Measurements from ENCODE around the gene CARD14.
"Not testable (repeated sequence)": the region's sequence is repeated elsewhere in the genome, so short reads cannot be mapped to it uniquely, and the experiment has no call there.

Gene CARD14

DNA sequence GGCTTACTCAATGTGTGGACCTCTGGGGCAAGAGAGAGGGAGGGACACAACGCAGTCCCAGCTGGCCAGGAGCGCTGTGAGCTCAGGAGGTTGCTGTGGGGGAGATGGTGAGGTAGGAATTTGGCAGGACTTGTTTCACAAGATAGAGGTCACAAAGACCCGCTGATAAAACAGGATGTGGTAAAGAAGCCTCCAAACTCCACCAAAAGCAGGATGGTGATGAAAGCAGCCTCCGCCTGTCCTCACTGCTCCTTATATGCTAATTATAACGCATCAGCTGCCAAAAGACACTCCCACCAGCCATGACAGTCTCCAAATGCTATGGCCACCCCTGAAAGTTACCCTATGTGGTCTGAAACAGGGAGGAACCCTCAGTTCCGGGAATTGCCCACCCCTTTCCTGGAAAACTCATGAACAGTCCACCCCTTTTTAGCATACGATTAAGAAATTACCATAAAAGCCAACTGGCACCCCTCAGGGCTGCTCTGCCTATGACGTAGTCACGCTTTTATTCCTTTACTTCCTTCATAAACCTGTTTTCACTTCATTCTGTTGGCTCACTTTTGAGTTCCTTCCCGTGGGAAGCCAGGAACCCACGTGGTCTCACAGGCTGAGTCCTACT is 17.6 kb upstream of the CARD14 start:
- H3K36me3 ChIP-seq, result no peaks in the 10 kb centered on the region
- peak overlapping the region; percentile 15 to 33 for H3K4me3 ChIP-seq (ENCODE audit: low read depth in 1 of 2, low read length in 1 of 2)
- H3K9me3 ChIP-seq, result peaks cover 6% of the 10 kb centered on the region
- H3K27me3 ChIP-seq, result no peaks in the 10 kb centered on the region
- H3K27ac ChIP-seq, result peak overlapping the region; percentile 76
- peaks cover 34 to 41% of the 10 kb centered on the region in 2 experiments for H3K4me1 ChIP-seq (ENCODE audit: control insufficient read depth in 1 of 2, insufficient read depth in 1 of 2, low read depth in 1 of 2, low read length in 1 of 2)
- TF ChIP-seq, protein P1, sequence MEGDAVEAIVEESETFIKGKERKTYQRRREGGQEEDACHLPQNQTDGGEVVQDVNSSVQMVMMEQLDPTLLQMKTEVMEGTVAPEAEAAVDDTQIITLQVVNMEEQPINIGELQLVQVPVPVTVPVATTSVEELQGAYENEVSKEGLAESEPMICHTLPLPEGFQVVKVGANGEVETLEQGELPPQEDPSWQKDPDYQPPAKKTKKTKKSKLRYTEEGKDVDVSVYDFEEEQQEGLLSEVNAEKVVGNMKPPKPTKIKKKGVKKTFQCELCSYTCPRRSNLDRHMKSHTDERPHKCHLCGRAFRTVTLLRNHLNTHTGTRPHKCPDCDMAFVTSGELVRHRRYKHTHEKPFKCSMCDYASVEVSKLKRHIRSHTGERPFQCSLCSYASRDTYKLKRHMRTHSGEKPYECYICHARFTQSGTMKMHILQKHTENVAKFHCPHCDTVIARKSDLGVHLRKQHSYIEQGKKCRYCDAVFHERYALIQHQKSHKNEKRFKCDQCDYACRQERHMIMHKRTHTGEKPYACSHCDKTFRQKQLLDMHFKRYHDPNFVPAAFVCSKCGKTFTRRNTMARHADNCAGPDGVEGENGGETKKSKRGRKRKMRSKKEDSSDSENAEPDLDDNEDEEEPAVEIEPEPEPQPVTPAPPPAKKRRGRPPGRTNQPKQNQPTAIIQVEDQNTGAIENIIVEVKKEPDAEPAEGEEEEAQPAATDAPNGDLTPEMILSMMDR (IDR thresholded peaks at IDR 0.05), result no peak

DNA sequence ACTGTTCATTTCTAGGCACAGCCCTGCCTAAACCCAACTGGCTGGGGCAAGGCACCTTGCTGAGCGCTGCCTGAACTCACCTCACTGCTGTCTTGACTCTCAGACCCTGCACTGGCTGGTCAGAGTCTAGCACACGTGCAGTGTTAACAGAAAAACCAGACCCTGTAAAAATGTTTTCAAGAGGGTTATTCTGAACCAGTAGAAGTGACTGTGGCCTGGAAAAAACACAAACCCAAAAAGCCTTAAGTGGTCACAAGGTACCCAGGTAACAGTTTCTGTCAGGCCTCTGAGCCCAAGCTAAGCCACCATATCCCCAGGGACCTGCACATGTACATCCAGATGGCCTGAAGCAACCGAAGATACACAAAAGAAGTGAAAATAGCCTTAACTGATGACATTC is 16.8 kb upstream of the CARD14 start:
- no peaks in the 10 kb centered on the region for H3K36me3 ChIP-seq
- H3K27ac ChIP-seq, result peak overlapping the region; percentile 76
- peaks cover 6% of the 10 kb centered on the region for H3K9me3 ChIP-seq
- TF ChIP-seq, protein P1 (IDR thresholded peaks at IDR 0.05), result no peak
- peaks cover 31 to 36% of the 10 kb centered on the region in 2 experiments for H3K4me1 ChIP-seq (ENCODE audit: control insufficient read depth in 1 of 2, insufficient read depth in 1 of 2, low read depth in 1 of 2, low read length in 1 of 2)
- H3K27me3 ChIP-seq, result no peaks in the 10 kb centered on the region
- peak overlapping the region in 1 of 2 experiments; percentile 33 for H3K4me3 ChIP-seq (ENCODE audit: low read depth in 1 of 2, low read length in 1 of 2)

DNA sequence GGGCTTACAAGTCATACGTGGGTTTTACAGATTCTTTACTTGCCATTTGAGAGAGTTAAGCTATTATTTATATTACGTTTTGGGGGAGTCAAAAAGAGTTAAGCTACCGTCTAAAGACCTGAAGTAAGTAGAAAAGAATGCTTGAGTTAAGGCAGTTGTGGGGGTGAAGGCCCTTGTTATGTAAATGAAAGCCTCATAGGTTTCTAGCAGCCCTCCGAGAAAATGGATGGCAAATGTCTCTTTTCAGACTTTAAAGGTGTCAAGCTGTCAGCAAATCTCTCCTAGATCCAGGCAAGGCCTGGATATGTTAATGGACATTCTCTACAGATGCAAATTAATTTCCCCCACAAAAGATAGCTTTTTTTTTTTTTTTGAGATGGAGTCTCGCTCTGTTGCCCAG is 15.7 kb upstream of the CARD14 start:
- Histone ChIP-seq H3K27me3 (peaks cover 4% of the 10 kb centered on the region), H3K9me3 (peaks cover 6% of the 10 kb centered on the region), H3K4me1 (ENCODE audit: control insufficient read depth in 1 of 2, insufficient read depth in 1 of 2, low read depth in 1 of 2, low read length in 1 of 2) (peaks cover 20 to 26% of the 10 kb centered on the region in 2 experiments), H3K36me3 (no peaks in the 10 kb centered on the region), H3K4me3 (ENCODE audit: low read depth in 1 of 2, low read length in 1 of 2) (no peak overlapping the region), H3K27ac (no peak overlapping the region)
- TF ChIP-seq, protein P1 (IDR thresholded peaks at IDR 0.05), result no peak

GRCh38 chr17:80155600-80155999 is 14.2 kb upstream of the CARD14 start:
- not testable (repeated sequence) for H3K4me3 ChIP-seq (ENCODE audit: low read depth in 1 of 2, low read length in 1 of 2); H3K9me3 ChIP-seq; H3K36me3 ChIP-seq; H3K27ac ChIP-seq
- Histone ChIP-seq H3K27me3 (peaks cover 18% of the 10 kb centered on the region), H3K4me1 (ENCODE audit: control insufficient read depth in 1 of 2, insufficient read depth in 1 of 2, low read depth in 1 of 2, low read length in 1 of 2) (peaks cover 19 to 25% of the 10 kb centered on the region in 2 experiments)

- no peaks in the 10 kb centered on the region for H3K4me1 ChIP-seq (ENCODE audit: control insufficient read depth in 1 of 2, insufficient read depth in 1 of 2, low read depth in 1 of 2, low read length in 1 of 2)
- peaks cover 6% of the 10 kb centered on the region for H3K9me3 ChIP-seq
- H3K27me3 ChIP-seq, result peaks cover 24% of the 10 kb centered on the region
- no peak overlapping the region for H3K27ac ChIP-seq
- TF ChIP-seq, protein P1 (IDR thresholded peaks at IDR 0.05), result no peak
- H3K36me3 ChIP-seq, result no peaks in the 10 kb centered on the region
- no peak overlapping the region for H3K4me3 ChIP-seq (ENCODE audit: low read depth in 1 of 2, low read length in 1 of 2)
These were observed 11.0 kb upstream of the CARD14 start for GRCh38 chr17:80158846-80159245.

- H3K9me3 ChIP-seq, result peaks cover 4% of the 10 kb centered on the region
These were observed 9.3 kb upstream of the CARD14 start for GRCh38 chr17:80160536-80160935.

More at GRCh38 chr17:80160536-80160935, 9.3 kb upstream of the CARD14 start:
- Histone ChIP-seq H3K4me1 (ENCODE audit: control insufficient read depth in 1 of 2, insufficient read depth in 1 of 2, low read depth in 1 of 2, low read length in 1 of 2) (no peaks in the 10 kb centered on the region), H3K27me3 (peaks cover 24% of the 10 kb centered on the region), H3K36me3 (no peaks in the 10 kb centered on the region), H3K27ac (no peak overlapping the region), H3K4me3 (ENCODE audit: low read depth in 1 of 2, low read length in 1 of 2) (no peak overlapping the region)
- TF ChIP-seq, protein P1 (IDR thresholded peaks at IDR 0.05), result no peak
